AG04449 (cell line): ENCODE data around the gene FOXI1.

Source experiments
- CTCF ChIA-PET: fragments of 350-600 bp; formaldehyde crosslinking; extraction: SDS; loops from one replicate; lab custom pipeline; 2021; ENCODE audit warnings: antibody characterized with exemption; lab: Yijun Ruan, JAX
- POLR2A ChIA-PET: fragments of 400-600, 350-600 bp; formaldehyde crosslinking; extraction: SDS; loops from one replicate; lab custom pipeline; 2020; ENCODE audit warnings: antibody characterized with exemption, inconsistent platforms; lab: Yijun Ruan, JAX
- DNase-seq: peaks from one replicate; pipeline ENCODE4 v3.0.0-alpha.2; 2010; ENCODE audit warnings: low read depth, low spot score
- H3K4me3 ChIP-seq: 2 replicates; pipeline ENCODE4 v1.5.1; 2011; ENCODE audit warnings: low read depth, mild to moderate bottlenecking, control low read depth, low read length
- CTCF ChIP-seq: IDR thresholded peaks from one replicate; pipeline ENCODE4 v1.5.1; 2011; ENCODE audit warnings: mild to moderate bottlenecking, moderate library complexity, low read length, control low read depth, inconsistent platforms; ENCODE audit not compliant: insufficient read depth; ENCODE audit errors: missing control alignments

The FOXI1 gene

DNA sequence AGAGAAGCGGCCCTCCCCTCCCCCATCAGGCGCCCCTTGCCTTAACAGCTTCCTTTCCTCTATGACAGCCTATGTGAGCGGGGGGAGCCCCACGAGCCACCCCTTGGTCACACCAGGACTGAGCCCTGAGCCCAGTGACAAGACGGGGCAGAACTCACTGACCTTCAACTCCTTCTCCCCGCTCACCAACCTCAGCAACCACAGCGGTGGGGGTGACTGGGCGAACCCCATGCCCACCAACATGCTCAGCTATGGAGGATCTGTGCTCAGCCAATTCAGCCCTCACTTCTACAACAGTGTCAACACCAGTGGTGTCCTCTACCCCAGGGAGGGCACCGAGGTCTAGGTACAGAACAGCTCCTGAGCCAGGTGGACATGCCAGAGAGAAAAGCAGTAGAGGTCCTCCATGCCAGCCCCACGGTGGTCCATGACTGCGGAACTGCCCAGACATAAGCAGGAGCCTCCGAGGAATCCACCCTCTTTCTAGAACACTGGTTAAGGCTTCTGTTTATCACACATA is 2.6 kb downstream of the FOXI1 start:
- CTCF ChIA-PET, result interaction anchor here (0.7 to 0.9 kb wide), 2 partner anchors 13 to 76 kb away, joined by 3 read pairs; no protein-coding TSS in a partner anchor
- no peak for TF ChIP-seq CTCF
- no peak overlapping the region for H3K4me3 ChIP-seq
- POLR2A ChIA-PET, result no interaction called here
- no peak for DNase-seq

GRCh38 chr5:170109059-170110031 is 3.6 kb downstream of the FOXI1 start:
- POLR2A ChIA-PET, result no interaction called here
- TF ChIP-seq CTCF, result no peak
- CTCF ChIA-PET, result interaction anchor here (1.4 to 6.0 kb wide), 2 partner anchors 8 to 75 kb away, joined by 14 to 45 read pairs; no protein-coding TSS in a partner anchor
- no peak for DNase-seq
- no peak overlapping the region for H3K4me3 ChIP-seq

GRCh38 chr5:170110403-170111087 is 4.8 kb downstream of the FOXI1 start:
- ChIA-PET CTCF (interaction anchor here (1.0 to 6.0 kb wide), 4 partner anchors 9 to 74 kb away, joined by 3 to 45 read pairs (median 8); no protein-coding TSS in a partner anchor), POLR2A (no interaction called here)
- DNase-seq, result no peak
- TF ChIP-seq CTCF, result no peak
- H3K4me3 ChIP-seq, result no peak overlapping the region

GRCh38 chr5:170111088-170111785 is 5.5 kb downstream of the FOXI1 start:
- H3K4me3 ChIP-seq, result no peak overlapping the region
- no peak for DNase-seq
- ChIA-PET CTCF (interaction anchor here (1.0 to 6.0 kb wide), 4 partner anchors 10 to 73 kb away, joined by 3 to 45 read pairs (median 3); no protein-coding TSS in a partner anchor), POLR2A (no interaction called here)
- TF ChIP-seq CTCF, result no peak

DNA sequence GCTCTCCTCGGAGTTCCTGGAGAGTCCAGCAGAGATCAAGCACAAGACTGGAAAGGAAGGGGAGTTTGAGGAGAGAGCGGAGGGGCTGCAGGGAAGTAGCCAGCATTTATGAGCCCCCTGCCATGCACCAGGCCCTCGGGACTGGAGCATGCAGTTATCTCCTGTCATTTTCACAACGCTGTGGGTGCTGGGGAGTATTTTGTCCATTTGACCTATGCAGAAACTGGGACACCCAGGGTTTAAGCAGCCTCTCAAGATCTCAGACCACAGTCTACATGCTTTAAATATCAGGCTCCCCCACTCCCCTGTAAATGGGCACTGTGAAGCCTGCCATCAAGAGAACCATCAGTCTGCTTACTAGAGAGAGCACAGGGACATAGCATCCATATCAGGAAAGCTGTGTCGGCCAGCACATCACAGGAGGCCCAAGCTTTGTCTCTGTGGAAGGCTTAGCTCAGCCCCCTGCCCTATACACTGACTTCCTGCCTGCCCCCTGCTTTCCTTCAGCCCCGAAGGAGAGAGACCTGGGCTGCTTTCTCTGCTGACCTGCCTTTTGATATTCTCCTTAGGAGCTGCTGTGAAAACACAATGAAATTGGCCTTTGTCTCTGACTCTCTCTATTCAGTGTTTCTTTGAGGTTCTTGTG is 7.3 kb downstream of the FOXI1 start:
- H3K4me3 ChIP-seq, result no peak overlapping the region
- ChIA-PET POLR2A (no interaction called here), CTCF (interaction anchor here (0.7 to 6.0 kb wide), 3 partner anchors 12 to 411 kb away, joined by 3 to 45 read pairs (median 4); no protein-coding TSS in a partner anchor)
- no peak for DNase-seq
- no peak for TF ChIP-seq CTCF
